Measurements from ENCODE around the gene ATXN3. TPM values are rescaled to one million over a fixed set of nuclear protein-coding genes. Genes with fewer than 3 reads are reported as not detected.

Gene ATXN3
- total RNA-seq, 1 experiment from 2014 or later = 14.6 TPM

- Histone ChIP-seq H3K36me3 (ENCODE audit: control insufficient read depth, insufficient read depth, low read length) (peaks cover 13% of the 10 kb centered on the region), H3K4me1 (ENCODE audit: control insufficient read depth, insufficient read depth, low read length) (no peaks in the 10 kb centered on the region), H3K27me3 (ENCODE audit: control insufficient read depth, insufficient read depth, low read length) (no peaks in the 10 kb centered on the region), H3K9me3 (ENCODE audit: control insufficient read depth, insufficient read depth, low read depth, low read length) (no peaks in the 10 kb centered on the region), H3K4me3 (ENCODE audit: low read depth in 2 of 2, low read length in 2 of 2) (no peak overlapping the region), H3K27ac (ENCODE audit: low read length) (no peak overlapping the region)
- intact Hi-C loops (cut with micrococcal nuclease; ENCODE audit: unreplicated experiment) (no loop called here), in situ Hi-C loops (cut with HindIII; ENCODE audit: low pct_unique_long_range_greater_than_20kb, low sequenced_read_pairs) (no loop called here)
- no TSS peak for BruUV-seq (replicated peaks)
- ChIA-PET POLR2A (no interaction called here), CTCF (interaction anchor here (0.5 kb wide), 1 partner anchor 635 kb away, joined by 3 read pairs; no protein-coding TSS in a partner anchor)
- ATAC-seq = no peak
- no peak for DNase-seq (ENCODE audit: low read depth, low spot score)
- TF ChIP-seq CTCF (IDR thresholded peaks at IDR 0.05) (no peak), SIN3A (IDR thresholded peaks at IDR 0.05; ENCODE audit: borderline replicate concordance, insufficient read depth, low read depth, low read length) (no peak), POLR2AphosphoS5 (IDR thresholded peaks at IDR 0.05; ENCODE audit: low read depth, low read length) (no peak), REST (IDR thresholded peaks at IDR 0.05; ENCODE audit: insufficient read depth in 1 of 2, low read depth in 2 of 2, low read length in 1 of 2) (no peak), TCF7L2 (IDR thresholded peaks at IDR 0.05; ENCODE audit: low read depth, low read length) (no peak)
These were observed 94.1 kb downstream of the ATXN3 start for GRCh38 chr14:92012121-92012748.

- H3K27ac ChIP-seq (ENCODE audit: low read length) = no peak overlapping the region
- H3K4me1 ChIP-seq (ENCODE audit: control insufficient read depth, insufficient read depth, low read length) = no peaks in the 10 kb centered on the region
- H3K27me3 ChIP-seq (ENCODE audit: control insufficient read depth, insufficient read depth, low read length) = no peaks in the 10 kb centered on the region
- CTCF ChIA-PET = no interaction called here
- H3K4me3 ChIP-seq (ENCODE audit: low read depth in 2 of 2, low read length in 2 of 2) = no peak overlapping the region
- in situ Hi-C loops (cut with HindIII; ENCODE audit: low pct_unique_long_range_greater_than_20kb, low sequenced_read_pairs) (no loop called here), intact Hi-C loops (cut with micrococcal nuclease; ENCODE audit: unreplicated experiment) (no loop called here)
- no TSS peak for BruUV-seq (replicated peaks)
- no peak for TF ChIP-seq CTCF (IDR thresholded peaks at IDR 0.05)
- TF ChIP-seq REST (IDR thresholded peaks at IDR 0.05; ENCODE audit: insufficient read depth in 1 of 2, low read depth in 2 of 2, low read length in 1 of 2) = no peak
- DNase-seq (ENCODE audit: low read depth, low spot score) = no peak
- H3K9me3 ChIP-seq (ENCODE audit: control insufficient read depth, insufficient read depth, low read depth, low read length) = no peaks in the 10 kb centered on the region
- POLR2A ChIA-PET = no interaction called here
- peaks cover 14% of the 10 kb centered on the region for H3K36me3 ChIP-seq (ENCODE audit: control insufficient read depth, insufficient read depth, low read length)
- ATAC-seq = no peak
These were observed 95.7 kb downstream of the ATXN3 start for GRCh38 chr14:92010644-92011043.

Measured in Panc1 (cell line).